Loucy (cell line): ENCODE data around the gene ABHD2.

ENCODE experiments used
- H2AFZ ChIP-seq: fragments of 200-600 bp; sonication (generic); 2 replicates; pipeline ENCODE4 v1.6.0; 2016; ENCODE audit warnings: antibody characterized with exemption, mild to moderate bottlenecking, low read length, moderate library complexity
- H3F3A ChIP-seq: fragments of 200-600 bp; 2 replicates; pipeline ENCODE4 v1.6.0; 2016; ENCODE audit warnings: antibody characterized with exemption, low read depth, mild to moderate bottlenecking
- H3K27me3 ChIP-seq: fragments of 200-600 bp; sonication (generic); 2 replicates; pipeline ENCODE4 v1.6.1; 2014; ENCODE audit warnings: low read length, mild to moderate bottlenecking; ENCODE audit not compliant: insufficient read depth, poor library complexity, severe bottlenecking
- H3K36me3 ChIP-seq: fragments of 200-600 bp; sonication (generic); 2 replicates; pipeline ENCODE4 v1.6.1; 2016; ENCODE audit warnings: low read length; ENCODE audit not compliant: insufficient read depth
- H3K4me1 ChIP-seq: fragments of 200-600 bp; sonication (generic); 2 replicates; pipeline ENCODE4 v1.5.1; 2014; ENCODE audit warnings: low read length, mild to moderate bottlenecking; ENCODE audit not compliant: insufficient read depth, poor library complexity, severe bottlenecking
- H3K4me2 ChIP-seq: fragments of 200-600 bp; sonication (generic); 2 replicates; pipeline ENCODE4 v1.6.0; 2014; ENCODE audit warnings: antibody characterized with exemption, low read length, low read depth, mild to moderate bottlenecking; ENCODE audit not compliant: poor library complexity, severe bottlenecking
- H3K4me3 ChIP-seq: fragments of 200-600 bp; sonication (generic); 2 replicates; pipeline ENCODE4 v1.5.1; 2014; ENCODE audit warnings: low read length, mild to moderate bottlenecking, mixed read lengths; ENCODE audit not compliant: poor library complexity, severe bottlenecking
- H3K79me2 ChIP-seq: fragments of 200-600 bp; sonication (generic); 2 replicates; pipeline ENCODE4 v1.6.1; 2014; ENCODE audit warnings: low read length; ENCODE audit not compliant: insufficient read depth
- H3K9ac ChIP-seq: fragments of 200-600 bp; sonication (generic); 2 replicates; pipeline ENCODE4 v1.6.0; 2014; ENCODE audit warnings: mild to moderate bottlenecking, low read depth, low read length, moderate library complexity; ENCODE audit not compliant: poor library complexity, severe bottlenecking
- H3K9me2 ChIP-seq: fragments of 200-600 bp; sonication (generic); replicated peaks from 2 replicates; pipeline ENCODE4 v1.6.1; 2016; ENCODE audit warnings: low read depth, low read length, mixed read lengths
- H3K9me3 ChIP-seq: fragments of 200-600 bp; sonication (generic); 2 replicates; pipeline ENCODE4 v1.6.1; 2014; ENCODE audit warnings: mild to moderate bottlenecking, antibody characterized with exemption, low read length, low read depth; ENCODE audit not compliant: insufficient read depth
- H4K20me1 ChIP-seq: fragments of 200-600 bp; sonication (generic); 2 replicates; pipeline ENCODE4 v1.6.0; 2014; ENCODE audit warnings: antibody characterized with exemption, low read length, mild to moderate bottlenecking; ENCODE audit not compliant: insufficient read depth, poor library complexity, severe bottlenecking
- EZH2phosphoT487 ChIP-seq: fragments of 200-600 bp; IDR thresholded peaks from 2 replicates; pipeline ENCODE4 v1.6.1; 2018; ENCODE audit warnings: antibody characterized with exemption, mild to moderate bottlenecking, moderate library complexity, borderline replicate concordance
- TF ChIP-seq, protein P1 (sequence below): fragments of 200-600 bp; sonication (generic); conservative IDR thresholded peaks from 2 replicates; pipeline ENCODE4 v1.5.1; 2014; ENCODE audit warnings: mild to moderate bottlenecking, antibody characterized with exemption, low read length

Gene ABHD2

DNA sequence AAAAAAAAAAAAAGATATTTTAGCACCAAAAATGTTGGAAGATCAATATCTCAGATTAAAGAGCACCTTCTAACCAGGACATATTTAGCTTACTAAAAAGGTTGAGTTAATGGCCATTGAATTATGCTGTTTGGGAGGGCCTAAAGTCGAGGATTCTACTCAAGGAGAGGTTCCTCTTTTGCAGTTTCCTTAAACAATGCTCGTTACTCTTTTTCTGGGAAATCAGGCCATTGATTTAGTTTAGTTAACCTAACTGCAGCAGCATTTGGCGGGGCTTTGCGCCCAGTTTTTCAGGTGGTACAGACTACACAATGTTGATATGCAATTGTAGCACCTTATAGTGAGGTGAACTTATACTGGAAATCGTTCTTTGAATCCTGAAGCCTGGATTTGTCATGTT lies 6.8 kb downstream of the ABHD2 start:
- H3K9ac ChIP-seq = no peak overlapping the region
- no peak for TF ChIP-seq EZH2phosphoT487
- TF ChIP-seq, protein P1, sequence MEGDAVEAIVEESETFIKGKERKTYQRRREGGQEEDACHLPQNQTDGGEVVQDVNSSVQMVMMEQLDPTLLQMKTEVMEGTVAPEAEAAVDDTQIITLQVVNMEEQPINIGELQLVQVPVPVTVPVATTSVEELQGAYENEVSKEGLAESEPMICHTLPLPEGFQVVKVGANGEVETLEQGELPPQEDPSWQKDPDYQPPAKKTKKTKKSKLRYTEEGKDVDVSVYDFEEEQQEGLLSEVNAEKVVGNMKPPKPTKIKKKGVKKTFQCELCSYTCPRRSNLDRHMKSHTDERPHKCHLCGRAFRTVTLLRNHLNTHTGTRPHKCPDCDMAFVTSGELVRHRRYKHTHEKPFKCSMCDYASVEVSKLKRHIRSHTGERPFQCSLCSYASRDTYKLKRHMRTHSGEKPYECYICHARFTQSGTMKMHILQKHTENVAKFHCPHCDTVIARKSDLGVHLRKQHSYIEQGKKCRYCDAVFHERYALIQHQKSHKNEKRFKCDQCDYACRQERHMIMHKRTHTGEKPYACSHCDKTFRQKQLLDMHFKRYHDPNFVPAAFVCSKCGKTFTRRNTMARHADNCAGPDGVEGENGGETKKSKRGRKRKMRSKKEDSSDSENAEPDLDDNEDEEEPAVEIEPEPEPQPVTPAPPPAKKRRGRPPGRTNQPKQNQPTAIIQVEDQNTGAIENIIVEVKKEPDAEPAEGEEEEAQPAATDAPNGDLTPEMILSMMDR = no peak
- H3K9me3 ChIP-seq = no peaks in the 10 kb centered on the region
- H4K20me1 ChIP-seq = no peaks in the 10 kb centered on the region
- no peaks in the 10 kb centered on the region for H3K27me3 ChIP-seq
- no peak overlapping the region for H3K4me2 ChIP-seq
- H3K9me2 ChIP-seq = no peaks in the 10 kb centered on the region
- peaks cover 31% of the 10 kb centered on the region for H3K4me1 ChIP-seq
- peaks cover 83% of the 10 kb centered on the region for H3K79me2 ChIP-seq
- no peak overlapping the region for H3K4me3 ChIP-seq
- H3F3A ChIP-seq = no peaks in the 10 kb centered on the region
- H3K36me3 ChIP-seq = no peaks in the 10 kb centered on the region
- H2AFZ ChIP-seq = no peak overlapping the region

DNA sequence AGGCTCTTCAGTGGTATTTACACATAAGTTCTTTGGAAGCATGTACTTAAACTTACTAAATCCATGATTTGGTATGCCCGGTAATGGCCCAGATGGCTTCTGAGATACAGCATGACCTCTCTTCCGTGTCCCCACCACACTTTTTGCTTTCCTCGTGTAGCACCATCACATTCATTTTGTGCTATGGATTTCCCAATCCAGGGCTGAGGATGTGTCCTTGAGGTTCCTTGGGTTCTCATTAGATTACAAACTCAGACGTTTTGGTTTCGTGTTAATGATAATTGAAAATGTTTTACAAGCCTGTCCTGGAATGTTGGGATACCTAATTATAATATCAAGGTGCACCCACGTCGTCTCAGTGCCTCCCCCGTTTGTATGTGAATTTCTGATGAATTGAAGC lies 7.3 kb downstream of the ABHD2 start:
- Histone ChIP-seq H3K9ac (no peak overlapping the region), H3K27me3 (no peaks in the 10 kb centered on the region), H3K4me3 (no peak overlapping the region), H4K20me1 (no peaks in the 10 kb centered on the region), H3K9me2 (no peaks in the 10 kb centered on the region), H3K4me2 (no peak overlapping the region), H3K79me2 (peaks cover 85% of the 10 kb centered on the region), H2AFZ (no peak overlapping the region), H3K9me3 (no peaks in the 10 kb centered on the region), H3K4me1 (peaks cover 28% of the 10 kb centered on the region), H3K36me3 (no peaks in the 10 kb centered on the region), H3F3A (no peaks in the 10 kb centered on the region)
- no peak for TF ChIP-seq EZH2phosphoT487
- TF ChIP-seq, protein P1 = no peak

DNA sequence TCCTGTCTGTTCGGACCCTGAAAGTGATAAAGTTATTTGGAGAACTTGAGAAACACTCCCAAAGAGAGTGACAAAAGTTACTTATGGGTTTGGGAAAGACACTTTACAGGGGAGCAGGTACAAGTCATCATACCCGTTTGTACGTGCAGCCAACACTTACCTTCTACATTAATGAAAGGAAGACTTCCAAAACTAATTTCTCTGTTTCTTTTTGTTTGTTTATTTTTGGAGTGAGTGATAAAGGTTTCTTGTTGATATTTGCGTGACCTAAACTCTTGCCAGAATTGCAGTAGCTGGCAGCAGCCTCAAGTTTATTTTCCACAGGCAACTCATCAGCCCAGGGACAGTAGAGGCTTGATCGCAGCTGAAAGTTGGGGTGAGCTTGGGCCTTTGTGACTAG lies 8.4 kb downstream of the ABHD2 start:
- H3K4me3 ChIP-seq = no peak overlapping the region
- no peak overlapping the region for H3K4me2 ChIP-seq
- H3K9me3 ChIP-seq = no peaks in the 10 kb centered on the region
- TF ChIP-seq EZH2phosphoT487 = no peak
- H3K9me2 ChIP-seq = no peaks in the 10 kb centered on the region
- H3K79me2 ChIP-seq = peaks cover 88% of the 10 kb centered on the region
- no peak overlapping the region for H3K9ac ChIP-seq
- H3F3A ChIP-seq = no peaks in the 10 kb centered on the region
- H3K27me3 ChIP-seq = no peaks in the 10 kb centered on the region
- H4K20me1 ChIP-seq = no peaks in the 10 kb centered on the region
- H2AFZ ChIP-seq = no peak overlapping the region
- no peaks in the 10 kb centered on the region for H3K36me3 ChIP-seq
- peaks cover 35% of the 10 kb centered on the region for H3K4me1 ChIP-seq

DNA sequence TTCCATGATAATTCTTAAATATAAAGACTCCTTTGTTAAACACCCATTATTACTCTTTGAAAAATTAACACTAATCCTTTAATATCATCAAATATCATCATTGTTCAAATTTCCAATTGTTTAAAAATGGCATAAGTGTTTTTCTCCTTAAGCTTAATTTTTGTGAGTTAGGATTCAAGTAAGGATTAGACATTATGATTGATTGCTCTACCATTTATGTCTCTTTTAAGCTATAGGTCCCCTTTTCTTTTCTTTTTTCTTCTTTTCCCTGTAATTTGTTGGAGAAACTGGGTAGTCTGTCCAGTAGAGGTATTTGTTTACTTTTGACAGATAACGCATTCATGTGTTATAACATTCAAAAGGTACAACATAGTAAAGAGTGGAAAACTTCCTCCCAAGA lies 9.1 kb downstream of the ABHD2 start:
- Histone ChIP-seq H3K79me2 (peaks cover 88% of the 10 kb centered on the region), H3K4me1 (peaks cover 30% of the 10 kb centered on the region), H3K27me3 (no peaks in the 10 kb centered on the region), H3K9me3 (no peaks in the 10 kb centered on the region), H3K9ac (no peak overlapping the region), H3K9me2 (no peaks in the 10 kb centered on the region), H4K20me1 (no peaks in the 10 kb centered on the region), H3K4me2 (no peak overlapping the region), H3K4me3 (no peak overlapping the region), H3K36me3 (no peaks in the 10 kb centered on the region), H3F3A (no peaks in the 10 kb centered on the region), H2AFZ (no peak overlapping the region)
- no peak for TF ChIP-seq EZH2phosphoT487
- TF ChIP-seq, protein P1 = no peak
